HEK293 (cell line): Measurements from ENCODE around the gene FUT6.

Experiments used
- CTCF ChIP-seq: fragments of 450-650 bp; formaldehyde crosslinking; IDR thresholded peaks from 2 replicates; pipeline ENCODE4 v1.5.1; 2016; ENCODE audit warnings: missing biosample characterization, missing genetic modification characterization
- PRDM4 ChIP-seq: fragments of 450-650 bp; formaldehyde crosslinking; IDR thresholded peaks from 2 replicates; pipeline ENCODE4 v1.5.1; 2017; ENCODE audit warnings: missing biosample characterization, missing genetic modification characterization
- ZFP41 ChIP-seq: fragments of 450-650 bp; formaldehyde crosslinking; IDR thresholded peaks from 2 replicates; pipeline ENCODE4 v1.5.1; 2016; ENCODE audit warnings: missing biosample characterization, missing genetic modification characterization, borderline replicate concordance
- TF ChIP-seq, protein P1 (sequence below): fragments of 450-650 bp; formaldehyde crosslinking; IDR thresholded peaks from 2 replicates; pipeline ENCODE4 v1.5.1; 2016; ENCODE audit warnings: missing biosample characterization, missing genetic modification characterization, low read depth

- TF ChIP-seq, protein P1, sequence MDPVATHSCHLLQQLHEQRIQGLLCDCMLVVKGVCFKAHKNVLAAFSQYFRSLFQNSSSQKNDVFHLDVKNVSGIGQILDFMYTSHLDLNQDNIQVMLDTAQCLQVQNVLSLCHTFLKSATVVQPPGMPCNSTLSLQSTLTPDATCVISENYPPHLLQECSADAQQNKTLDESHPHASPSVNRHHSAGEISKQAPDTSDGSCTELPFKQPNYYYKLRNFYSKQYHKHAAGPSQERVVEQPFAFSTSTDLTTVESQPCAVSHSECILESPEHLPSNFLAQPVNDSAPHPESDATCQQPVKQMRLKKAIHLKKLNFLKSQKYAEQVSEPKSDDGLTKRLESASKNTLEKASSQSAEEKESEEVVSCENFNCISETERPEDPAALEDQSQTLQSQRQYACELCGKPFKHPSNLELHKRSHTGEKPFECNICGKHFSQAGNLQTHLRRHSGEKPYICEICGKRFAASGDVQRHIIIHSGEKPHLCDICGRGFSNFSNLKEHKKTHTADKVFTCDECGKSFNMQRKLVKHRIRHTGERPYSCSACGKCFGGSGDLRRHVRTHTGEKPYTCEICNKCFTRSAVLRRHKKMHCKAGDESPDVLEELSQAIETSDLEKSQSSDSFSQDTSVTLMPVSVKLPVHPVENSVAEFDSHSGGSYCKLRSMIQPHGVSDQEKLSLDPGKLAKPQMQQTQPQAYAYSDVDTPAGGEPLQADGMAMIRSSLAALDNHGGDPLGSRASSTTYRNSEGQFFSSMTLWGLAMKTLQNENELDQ (tag by site-specific recombination) = no peak
- TF ChIP-seq PRDM4 = no peak
- no peak for TF ChIP-seq CTCF
- no peak for TF ChIP-seq ZFP41 (tag by site-specific recombination)
These were observed 993 bp downstream of the FUT6 start for GRCh38 chr19:5838353-5839064.
